NCI-H1930 (cell line): ENCODE measurements around the gene TERT.
"Not testable (repeated sequence)": the region's sequence is repeated elsewhere in the genome, so short reads cannot be mapped to it uniquely, and the experiment has no call there.

Source experiments
- DNase-seq, 2 experiments: peaks; one replicate each; lab custom pipeline; 2025; lab: John Stamatoyannopoulos, UW

Gene TERT

DNA sequence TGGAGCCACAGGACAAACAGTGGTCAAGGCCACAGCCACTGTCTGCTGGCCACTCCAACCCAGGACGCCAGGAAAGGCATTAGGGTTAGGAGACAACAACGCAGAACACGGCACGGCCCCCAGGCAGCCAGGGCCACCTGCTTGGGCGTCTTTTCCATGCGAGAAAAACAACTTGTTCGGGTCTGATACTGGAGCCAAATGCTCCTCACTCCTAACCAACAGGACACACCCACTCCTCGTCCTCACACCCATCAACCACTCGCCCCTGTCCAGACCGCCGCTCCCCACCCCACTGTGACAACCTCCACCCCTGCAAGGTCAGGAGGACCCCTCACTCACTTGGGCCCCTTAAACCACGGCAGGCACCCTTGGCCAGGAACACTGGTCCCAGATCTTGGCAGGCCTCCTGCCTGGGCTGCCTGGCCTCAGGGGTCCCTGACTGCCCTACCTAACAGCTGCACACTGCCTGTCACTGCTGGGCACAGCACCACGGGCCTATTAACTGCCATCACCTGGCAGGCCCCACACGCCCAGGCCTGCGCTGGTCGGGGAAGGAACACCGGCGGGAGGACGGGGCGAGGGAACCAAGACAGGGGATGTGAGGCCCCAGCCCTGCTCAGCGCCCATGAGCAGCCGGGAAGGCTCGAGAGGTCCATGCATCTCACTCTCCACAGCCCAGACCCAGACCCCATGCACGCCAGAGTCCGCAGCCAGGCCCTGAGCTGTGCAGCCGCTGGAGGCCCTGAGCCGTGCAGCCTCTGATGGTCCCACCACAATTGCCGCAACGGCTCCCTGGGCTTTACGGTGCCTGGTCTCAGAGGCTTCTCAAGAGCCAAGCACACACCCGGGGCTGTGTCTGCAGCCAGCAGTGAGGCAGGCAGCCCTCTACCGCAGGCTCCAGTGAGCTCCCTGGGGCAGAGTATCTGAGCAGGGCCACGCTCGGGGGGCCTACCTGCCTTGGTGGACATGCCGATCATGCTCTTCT lies 36.3 kb upstream of the TERT start:
- DNase-seq, result no peak

GRCh38 chr5:1330146-1330846 lies 35.4 kb upstream of the TERT start:
- no peak for DNase-seq

- DNase-seq, result no peak
These were observed 34.3 kb upstream of the TERT start for GRCh38 chr5:1329111-1329579.

- DNase-seq, result not testable (repeated sequence)
These were observed 33.6 kb upstream of the TERT start for GRCh38 chr5:1328237-1329110.

DNA sequence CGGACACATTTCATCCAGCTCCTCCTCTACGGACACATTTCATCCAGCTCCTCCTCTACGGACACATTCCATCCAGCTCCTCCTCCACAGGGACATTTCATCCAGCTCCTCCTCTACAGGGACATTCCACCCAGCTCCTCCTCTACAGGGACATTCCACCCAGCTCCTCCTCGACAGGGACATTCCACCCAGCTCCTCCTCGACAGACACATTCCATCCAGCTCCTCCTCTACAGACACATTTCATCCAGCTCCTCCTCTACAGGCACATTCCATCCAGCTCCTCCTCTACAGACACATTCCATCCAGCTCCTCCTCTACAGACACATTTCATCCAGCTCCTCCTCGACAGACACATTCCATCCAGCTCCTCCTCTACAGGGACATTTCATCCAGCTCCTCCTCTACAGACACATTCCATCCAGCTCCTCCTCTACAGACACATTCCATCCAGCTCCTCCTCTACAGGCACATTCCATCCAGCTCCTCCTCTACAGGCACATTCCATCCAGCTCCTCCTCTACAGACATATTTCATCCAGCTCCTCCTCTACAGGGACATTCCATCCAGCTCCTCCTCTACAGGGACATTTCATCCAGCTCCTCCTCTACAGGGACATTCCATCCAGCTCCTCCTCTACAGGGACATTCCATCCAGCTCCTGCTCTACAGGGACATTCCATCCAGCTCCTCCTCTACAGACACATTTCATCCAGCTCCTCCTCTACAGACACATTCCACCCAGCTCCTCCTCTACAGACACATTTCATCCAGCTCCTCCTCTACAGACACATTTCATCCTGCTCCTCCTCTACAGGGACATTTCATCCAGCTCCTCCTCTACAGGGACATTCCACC lies 32.3 kb upstream of the TERT start:
- DNase-seq, result not testable (repeated sequence)

DNA sequence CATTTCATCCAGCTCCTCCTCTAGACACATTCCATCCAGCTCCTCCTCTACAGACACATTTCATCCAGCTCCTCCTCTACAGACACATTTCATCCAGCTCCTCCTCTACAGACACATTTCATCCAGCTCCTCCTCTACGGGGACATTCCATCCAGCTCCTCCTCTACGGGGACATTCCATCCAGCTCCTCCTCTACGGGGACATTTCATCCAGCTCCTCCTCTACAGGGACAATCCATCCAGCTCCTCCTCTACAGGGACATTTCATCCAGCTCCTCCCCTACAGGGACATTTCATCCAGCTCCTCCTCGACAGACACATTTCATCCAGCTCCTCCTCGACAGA lies 31.6 kb upstream of the TERT start:
- not testable (repeated sequence) for DNase-seq

DNA sequence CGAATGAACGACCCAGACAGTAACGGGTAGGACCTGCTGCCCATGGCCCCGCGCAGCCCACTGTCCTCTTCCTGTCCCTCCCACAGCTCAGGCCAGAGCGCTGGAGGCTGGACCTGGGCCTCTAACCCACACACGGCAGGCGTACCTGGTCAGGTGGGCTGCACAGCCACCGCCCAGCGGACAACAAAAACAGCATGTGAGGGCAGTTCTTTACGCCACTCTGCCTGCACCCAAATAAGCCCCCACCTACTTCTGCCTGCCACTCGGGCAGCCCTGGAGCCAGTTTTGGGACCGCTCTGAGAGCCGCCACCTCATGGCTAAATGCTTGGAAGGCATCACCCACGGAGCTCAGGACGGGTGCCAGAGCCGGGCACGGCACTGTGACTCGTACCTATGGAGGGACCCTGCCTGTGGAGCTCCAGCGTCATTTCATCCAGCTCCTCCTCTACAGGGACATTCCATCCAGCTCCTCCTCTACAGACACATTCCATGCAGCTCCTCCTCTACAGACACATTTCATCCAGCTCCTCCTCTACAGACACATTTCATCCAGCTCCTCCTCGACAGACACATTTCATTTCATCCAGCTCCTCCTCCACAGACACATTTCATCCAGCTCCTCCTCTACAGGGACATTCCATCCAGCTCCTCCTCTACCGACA lies 31.1 kb upstream of the TERT start:
- no peak for DNase-seq

- DNase-seq, result no peak
These were observed 30.4 kb upstream of the TERT start for GRCh38 chr5:1325191-1325741.

DNA sequence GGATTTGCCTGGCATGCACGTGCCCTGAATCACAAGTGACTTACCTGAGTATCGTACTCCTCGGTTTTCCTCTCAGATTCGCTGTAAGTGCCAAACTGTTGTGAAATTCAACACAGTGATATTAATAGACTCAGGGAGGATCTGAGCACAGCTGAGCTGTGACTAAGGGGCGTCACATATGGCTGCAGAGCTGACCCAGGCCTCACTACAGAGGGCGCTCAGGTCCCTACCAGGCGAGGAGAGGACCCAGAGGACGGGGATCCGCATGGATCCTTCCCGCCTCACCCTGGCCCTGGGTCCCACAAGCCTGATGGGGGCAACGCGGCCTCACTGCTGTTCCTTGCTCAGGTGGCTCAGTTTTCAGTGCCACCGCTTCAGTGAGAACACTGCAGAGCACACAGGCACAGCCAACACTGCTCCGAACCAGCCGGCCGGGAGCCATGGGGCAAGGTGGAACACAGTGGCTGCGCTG lies 29.9 kb upstream of the TERT start:
- DNase-seq, result no peak

- DNase-seq, result no peak
These were observed 29.4 kb upstream of the TERT start for GRCh38 chr5:1324301-1324700.

DNA sequence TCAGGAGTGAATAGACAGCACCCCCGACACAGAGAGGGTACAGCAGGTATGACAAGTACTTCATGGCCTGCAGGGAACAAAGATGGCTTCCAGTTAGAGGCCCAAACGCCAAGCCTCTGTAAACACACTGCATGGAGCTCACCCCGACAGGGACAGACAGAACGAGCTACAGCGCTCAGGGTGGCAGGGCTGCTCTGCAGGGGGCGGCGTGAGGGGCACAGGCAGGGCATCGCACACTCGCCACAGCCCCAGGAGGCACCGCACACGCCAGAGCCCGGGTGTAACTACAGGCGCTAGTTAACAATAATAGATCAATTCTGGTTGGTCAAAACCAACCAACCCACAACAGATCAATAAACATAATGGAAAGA lies 28.9 kb upstream of the TERT start:
- no peak for DNase-seq

GRCh38 chr5:1322955-1323802 lies 28.3 kb upstream of the TERT start:
- no peak for DNase-seq

- DNase-seq, result no peak
These were observed 27.4 kb upstream of the TERT start for GRCh38 chr5:1322036-1322900.

- DNase-seq, result no peak
These were observed 26.7 kb upstream of the TERT start for GRCh38 chr5:1321576-1321975.

DNA sequence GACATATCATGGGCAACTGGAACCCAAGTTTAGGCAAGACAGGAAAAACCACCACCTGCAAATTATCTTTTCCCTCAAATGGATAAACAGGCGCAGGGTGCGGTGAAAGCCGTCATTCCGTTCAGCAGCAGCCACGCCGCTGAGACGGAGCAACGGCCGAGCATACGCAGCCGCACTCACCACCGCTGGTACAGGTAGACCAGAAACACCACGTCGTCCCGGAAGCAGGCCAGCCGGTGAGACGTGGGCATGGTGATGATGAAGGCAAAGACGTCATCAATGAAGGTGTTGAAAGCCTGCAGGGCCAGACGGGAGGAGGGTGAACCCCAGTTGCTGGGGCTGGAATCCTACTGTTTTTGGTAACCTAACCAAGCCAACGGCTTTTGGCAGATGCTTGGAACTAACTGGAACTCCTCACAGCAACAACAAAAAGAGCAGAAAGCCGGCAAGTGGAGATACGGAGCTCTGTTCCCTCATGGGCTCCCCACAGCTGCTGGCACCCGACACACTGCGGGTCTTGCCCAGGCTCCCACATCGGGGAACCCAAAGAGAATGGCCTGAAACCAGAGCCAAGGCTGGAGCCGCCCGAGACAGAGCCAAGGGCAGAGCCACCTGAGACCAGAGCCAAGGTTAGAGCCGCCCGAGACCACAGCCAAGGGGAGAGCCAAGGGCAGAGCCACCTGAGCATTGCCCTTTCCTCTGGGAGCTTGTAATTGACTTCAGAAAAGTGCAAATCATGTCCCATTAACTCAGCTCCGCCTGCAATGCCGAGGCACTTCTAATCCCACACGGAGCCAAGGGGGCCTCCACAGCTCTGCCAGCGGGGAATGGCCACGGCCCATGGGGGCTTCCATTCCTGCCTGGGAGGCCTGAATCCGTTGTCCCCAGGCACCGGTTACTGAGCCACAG lies 25.8 kb upstream of the TERT start:
- DNase-seq, result no peak

GRCh38 chr5:1319436-1320256 lies 24.8 kb upstream of the TERT start:
- DNase-seq, result no peak
